Measurements from ENCODE around the gene INPP5D.

The INPP5D gene

GRCh38 chr2:233124421-233125080, 64.4 kb downstream of the INPP5D start:
- H3K4me1 ChIP-seq (ENCODE audit: control insufficient read depth in 1 of 2, insufficient read depth in 1 of 2, low read depth in 1 of 2, low read length in 1 of 2), result no peaks in the 10 kb centered on the region
- H3K4me3 ChIP-seq (ENCODE audit: low read depth in 1 of 2, low read length in 1 of 2), result no peak overlapping the region
- H3K36me3 ChIP-seq, result peaks cover 87% of the 10 kb centered on the region
- H3K27ac ChIP-seq, result no peak overlapping the region
- TF ChIP-seq CTCF (IDR thresholded peaks at IDR 0.05), result no peak
- H3K9me3 ChIP-seq, result no peaks in the 10 kb centered on the region
- H3K27me3 ChIP-seq, result no peaks in the 10 kb centered on the region

DNA sequence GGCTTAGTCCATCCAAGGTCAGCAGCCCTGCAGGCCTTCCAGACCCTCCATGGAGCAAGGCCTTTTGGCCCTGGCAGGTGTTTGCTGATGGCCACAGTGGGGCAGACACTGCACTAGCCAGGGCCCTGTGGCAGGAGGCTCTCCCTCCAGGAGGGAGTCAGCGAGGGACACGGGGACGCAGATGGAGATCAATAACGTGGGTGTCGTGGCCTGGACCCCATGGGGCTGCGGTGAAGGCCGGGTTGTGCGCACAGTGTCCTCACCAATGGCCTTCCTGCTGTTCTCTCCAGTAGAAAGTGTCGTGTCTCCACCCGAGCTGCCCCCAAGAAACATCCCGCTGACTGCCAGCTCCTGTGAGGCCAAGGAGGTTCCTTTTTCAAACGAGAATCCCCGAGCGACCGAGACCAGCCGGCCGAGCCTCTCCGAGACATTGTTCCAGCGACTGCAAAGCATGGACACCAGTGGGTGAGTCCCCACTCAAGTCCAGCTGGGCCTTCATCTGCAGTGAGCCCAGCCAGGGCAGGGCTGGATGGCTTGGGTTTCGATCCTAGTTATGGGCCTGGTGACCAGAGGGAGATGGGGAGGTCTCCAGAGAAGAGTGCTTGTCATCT, 65.4 kb downstream of the INPP5D start:
- no peak overlapping the region for H3K4me3 ChIP-seq (ENCODE audit: low read depth in 1 of 2, low read length in 1 of 2)
- peak overlapping the region; percentile 23 for H3K27ac ChIP-seq
- peaks cover 91% of the 10 kb centered on the region for H3K36me3 ChIP-seq
- H3K9me3 ChIP-seq, result no peaks in the 10 kb centered on the region
- no peak for TF ChIP-seq CTCF (IDR thresholded peaks at IDR 0.05)
- no peaks in the 10 kb centered on the region for H3K27me3 ChIP-seq
- no peaks in the 10 kb centered on the region for H3K4me1 ChIP-seq (ENCODE audit: control insufficient read depth in 1 of 2, insufficient read depth in 1 of 2, low read depth in 1 of 2, low read length in 1 of 2)

DNA sequence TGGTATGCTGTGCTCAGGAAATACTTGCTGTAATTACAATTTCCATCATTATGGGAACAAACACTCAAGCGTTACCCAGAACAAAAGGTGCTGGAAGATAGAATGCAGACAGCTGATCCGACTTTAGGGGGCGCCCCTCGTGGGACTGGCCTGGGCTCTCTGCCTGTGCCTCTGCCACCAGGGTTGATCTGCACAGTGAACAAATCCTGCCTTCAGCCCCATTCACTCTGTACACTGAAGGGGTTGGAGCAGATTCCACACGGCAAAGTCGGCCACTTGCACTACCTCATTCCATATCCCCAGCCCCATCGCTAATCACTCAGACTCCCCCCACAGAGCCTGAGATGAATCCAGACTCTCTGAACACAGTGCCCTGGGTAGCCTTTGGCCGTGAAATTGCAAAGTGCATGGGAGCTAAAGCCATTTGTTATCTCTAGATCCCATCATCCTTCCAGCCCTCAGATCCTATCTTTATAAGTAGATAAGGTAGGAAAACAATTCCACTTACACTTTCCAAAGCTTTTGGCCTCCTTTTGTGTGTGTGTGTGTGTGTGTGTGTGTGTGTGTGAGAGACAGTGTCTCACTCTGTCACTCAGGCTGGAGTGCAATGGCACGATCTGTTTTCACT, 69.3 kb downstream of the INPP5D start:
- H3K27me3 ChIP-seq, result no peaks in the 10 kb centered on the region
- no peak for TF ChIP-seq CTCF (IDR thresholded peaks at IDR 0.05)
- no peaks in the 10 kb centered on the region for H3K9me3 ChIP-seq
- no peaks in the 10 kb centered on the region for H3K4me1 ChIP-seq (ENCODE audit: control insufficient read depth in 1 of 2, insufficient read depth in 1 of 2, low read depth in 1 of 2, low read length in 1 of 2)
- H3K4me3 ChIP-seq (ENCODE audit: low read depth in 1 of 2, low read length in 1 of 2), result no peak overlapping the region
- peaks cover 100% of the 10 kb centered on the region for H3K36me3 ChIP-seq
- H3K27ac ChIP-seq, result peak overlapping the region; percentile 29

DNA sequence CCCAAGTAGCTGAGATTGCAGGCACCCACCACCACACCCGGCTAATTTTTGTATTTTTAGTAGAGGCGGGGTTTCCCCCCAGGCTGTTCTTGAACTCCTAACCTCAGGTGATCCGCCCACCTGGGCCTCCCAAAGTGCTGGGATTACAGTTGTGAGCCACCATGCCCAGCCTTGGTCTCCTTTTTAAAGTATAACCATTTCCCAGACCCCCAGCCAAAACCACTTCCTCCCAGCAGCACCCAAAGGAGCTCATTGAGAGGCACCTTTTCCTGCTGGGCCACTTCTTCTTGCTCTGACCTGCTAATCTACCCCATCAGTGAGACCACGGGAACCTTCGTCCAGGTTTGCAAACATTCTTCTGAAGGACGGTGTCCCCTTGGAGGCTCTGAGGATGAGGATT, 69.9 kb downstream of the INPP5D start:
- Histone ChIP-seq H3K27ac (peak overlapping the region; percentile 47), H3K4me3 (ENCODE audit: low read depth in 1 of 2, low read length in 1 of 2) (no peak overlapping the region), H3K4me1 (ENCODE audit: control insufficient read depth in 1 of 2, insufficient read depth in 1 of 2, low read depth in 1 of 2, low read length in 1 of 2) (no peaks in the 10 kb centered on the region), H3K27me3 (no peaks in the 10 kb centered on the region), H3K36me3 (peaks cover 98% of the 10 kb centered on the region), H3K9me3 (no peaks in the 10 kb centered on the region)
- no peak for TF ChIP-seq CTCF (IDR thresholded peaks at IDR 0.05)

- Histone ChIP-seq H3K27ac (peak overlapping the region; percentile 47), H3K4me1 (ENCODE audit: control insufficient read depth in 1 of 2, insufficient read depth in 1 of 2, low read depth in 1 of 2, low read length in 1 of 2) (no peaks in the 10 kb centered on the region), H3K9me3 (no peaks in the 10 kb centered on the region), H3K27me3 (no peaks in the 10 kb centered on the region), H3K4me3 (ENCODE audit: low read depth in 1 of 2, low read length in 1 of 2) (no peak overlapping the region), H3K36me3 (peaks cover 94% of the 10 kb centered on the region)
- TF ChIP-seq CTCF (IDR thresholded peaks at IDR 0.05), result no peak
Measured at GRCh38 chr2:233130481-233131020, 70.4 kb downstream of the INPP5D start.
